GM18909 (cell line): ENCODE measurements around the gene C10orf95.

Experiments
- ATAC-seq: cut with Tn5 transposase; IDR thresholded peaks from one replicate; pipeline ENCODE4 v1.9.1; 2021; ENCODE audit warnings: mild to moderate bottlenecking; ENCODE audit not compliant: unreplicated experiment, poor library complexity

The C10orf95 gene

DNA sequence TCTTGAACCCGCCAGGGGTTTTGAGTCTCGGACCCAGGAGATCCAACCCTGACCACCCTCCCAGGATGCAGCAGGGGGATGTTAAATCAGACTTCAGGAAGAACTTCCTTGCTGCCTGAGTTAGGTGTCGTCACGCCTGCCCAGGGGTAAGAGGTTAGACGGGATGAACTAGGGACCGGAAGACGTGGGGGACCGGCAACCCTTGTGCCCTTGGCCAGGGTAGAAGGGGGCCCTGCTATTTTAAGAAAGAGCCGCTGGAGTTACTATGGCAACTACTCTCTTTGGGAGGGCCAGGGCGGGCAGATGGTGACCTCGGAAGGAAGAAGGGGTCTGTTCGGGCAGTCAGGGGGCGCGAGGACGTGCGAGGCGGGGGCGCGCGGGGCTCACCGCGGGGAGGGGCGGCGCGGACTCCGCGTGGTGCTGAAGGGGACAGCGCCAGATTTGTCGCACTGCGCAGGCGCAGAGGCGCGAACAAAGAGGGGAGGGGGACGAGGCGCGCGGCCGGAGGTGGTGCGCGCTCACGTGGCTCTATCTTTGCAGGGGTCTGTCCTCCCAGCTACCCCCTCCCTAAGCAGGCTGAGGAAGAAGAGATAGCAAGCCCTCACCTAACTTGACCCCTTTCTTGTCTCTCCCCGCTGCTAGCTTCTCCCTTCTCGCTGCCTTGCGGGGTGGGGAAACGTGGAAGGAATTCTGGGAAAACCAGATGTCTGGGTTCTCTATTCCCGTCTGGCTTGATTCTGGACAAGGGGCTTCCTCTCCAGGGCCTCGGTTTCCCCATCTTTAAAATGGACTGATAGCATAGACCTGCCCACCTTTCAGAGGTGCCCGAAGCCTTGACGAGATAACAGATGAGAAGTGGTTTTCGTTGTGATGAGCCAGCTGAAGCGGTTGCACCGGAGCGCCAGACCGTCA is 31.8 kb downstream of the C10orf95 start:
- ATAC-seq = no peak

DNA sequence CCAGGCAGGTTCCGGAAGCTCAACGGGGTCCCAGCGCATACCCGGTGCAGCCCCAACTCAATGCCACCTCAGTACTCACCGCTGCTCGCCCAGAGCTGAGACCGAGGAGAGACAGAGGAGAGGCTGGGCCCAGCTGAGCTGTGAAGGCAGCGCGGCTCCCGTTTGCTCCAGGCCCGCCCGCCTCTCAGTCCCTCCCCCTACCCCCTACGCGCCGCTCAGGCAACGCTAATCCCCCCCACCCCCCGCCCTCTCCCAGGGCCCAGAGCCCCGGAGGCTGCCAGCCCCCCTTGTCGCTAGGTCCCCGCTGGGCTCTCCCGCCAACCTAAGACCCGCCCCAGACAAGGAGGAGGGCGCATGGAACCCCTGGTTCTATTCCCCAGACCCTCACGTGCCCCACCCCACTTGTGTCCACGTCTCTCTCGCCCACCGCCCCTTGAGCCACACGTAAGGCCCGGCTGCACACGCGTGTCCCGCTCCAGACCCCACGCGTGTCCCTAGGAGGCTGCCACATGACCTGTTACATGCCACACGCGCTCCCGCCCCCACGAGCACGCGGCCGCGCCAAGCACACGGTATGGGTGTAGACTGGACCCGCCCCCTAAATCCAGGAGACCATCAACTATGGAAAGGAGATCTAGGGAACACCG is 32.6 kb downstream of the C10orf95 start, which contains the start of gene PSD:
Gene PSD (minus strand): TSS at position 164 of the 647 bp plus-strand sequence. CDS start 1,747 bp downstream, outside the sequence.
- no peak for ATAC-seq

DNA sequence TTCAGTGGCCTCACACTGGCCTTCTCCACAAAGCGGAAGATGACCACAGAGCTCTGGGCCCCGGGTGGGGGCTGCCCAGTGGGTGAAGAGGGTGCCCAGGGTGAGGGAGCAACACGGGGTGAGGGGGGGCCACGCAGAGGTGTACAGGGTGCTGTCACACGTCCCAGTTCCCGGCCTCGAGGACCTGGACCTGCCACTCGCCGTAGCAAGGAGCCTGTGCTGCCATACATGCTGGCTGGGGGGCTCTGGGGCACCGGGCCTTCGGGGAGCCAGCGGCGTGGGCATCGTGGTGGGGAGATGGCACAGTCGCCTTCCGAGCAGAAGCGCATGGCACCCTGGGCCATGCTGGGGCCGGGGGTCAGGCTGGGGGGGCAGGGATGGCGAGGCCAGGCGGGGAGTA is 34.6 kb downstream of the C10orf95 start:
- ATAC-seq = no peak

DNA sequence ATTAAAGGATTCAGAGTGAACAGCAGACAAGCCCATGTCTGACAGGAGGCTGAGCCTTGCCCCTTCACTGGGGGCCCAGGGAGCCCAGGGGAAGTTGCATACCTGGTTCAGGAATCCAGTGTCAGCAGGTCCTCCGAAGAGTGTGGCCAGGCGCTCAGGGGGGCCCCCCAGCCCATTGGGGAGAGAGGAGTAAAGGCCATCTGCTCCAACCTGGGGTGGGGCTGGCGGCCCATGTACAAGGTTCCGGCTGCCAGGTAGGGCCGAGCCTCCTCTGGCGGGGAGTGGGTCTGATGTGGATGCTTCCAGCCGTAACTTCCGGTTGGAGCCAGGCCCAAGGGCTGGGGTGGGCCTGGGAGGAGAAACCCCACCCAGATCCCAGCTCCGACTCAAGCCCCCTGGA is 35.1 kb downstream of the C10orf95 start:
- ATAC-seq = no peak

DNA sequence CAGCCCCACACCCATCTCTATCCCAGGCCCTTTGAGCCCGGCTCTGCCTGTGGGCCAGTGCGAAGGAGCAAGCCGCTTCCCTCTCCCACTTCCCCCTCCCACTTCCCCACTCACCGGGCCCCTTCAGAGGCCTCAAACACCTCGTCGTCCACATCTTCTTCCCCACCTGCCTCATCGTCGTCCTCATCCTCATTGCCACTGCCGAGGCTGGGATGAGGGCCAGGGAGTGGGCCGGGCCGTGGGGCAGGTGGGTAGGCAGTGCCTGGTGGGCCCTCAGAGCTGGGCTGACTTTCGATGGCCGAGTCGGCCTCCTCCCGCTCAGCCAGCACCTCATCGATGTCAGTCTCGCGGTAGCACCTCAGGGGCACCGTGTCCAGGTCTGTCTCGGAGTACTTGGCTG is 36.6 kb downstream of the C10orf95 start:
- no peak for ATAC-seq

DNA sequence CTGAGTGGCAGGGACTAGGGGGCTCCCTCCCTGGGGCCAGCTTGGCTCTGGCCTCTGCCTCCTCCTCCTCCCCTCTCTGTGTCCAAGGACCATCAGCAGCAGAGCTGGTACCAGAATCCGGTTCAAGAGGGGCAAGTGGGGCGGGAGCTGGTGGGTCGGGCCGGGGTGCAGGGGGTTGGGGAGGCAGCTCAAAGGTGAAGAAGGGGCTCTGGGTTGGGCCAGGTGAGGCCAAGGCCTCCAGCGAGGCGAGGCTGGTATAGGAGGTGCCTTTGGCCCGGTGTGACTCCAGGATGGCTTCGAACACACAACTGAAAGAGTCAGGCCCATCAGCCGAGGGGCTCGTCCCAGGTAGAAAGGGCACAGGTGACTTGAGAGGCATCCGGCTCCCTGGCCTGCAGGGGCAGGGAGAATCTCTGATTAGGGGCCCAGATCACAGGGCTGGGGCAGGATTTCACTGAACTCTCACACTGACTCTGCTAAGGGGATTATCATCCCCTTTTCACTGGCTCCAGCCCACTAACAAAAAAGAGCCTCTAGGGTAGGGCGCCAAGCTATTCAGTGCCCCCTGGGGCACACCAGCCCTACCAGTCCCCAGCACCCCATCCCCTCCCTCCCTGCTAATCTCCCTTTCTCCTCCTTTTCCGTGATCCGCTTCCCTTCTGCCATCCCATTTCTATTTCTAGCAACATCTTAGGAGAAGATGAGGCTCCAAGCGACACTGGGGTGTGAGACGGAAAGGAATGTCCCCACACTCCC is 37.4 kb downstream of the C10orf95 start:
- ATAC-seq = no peak

DNA sequence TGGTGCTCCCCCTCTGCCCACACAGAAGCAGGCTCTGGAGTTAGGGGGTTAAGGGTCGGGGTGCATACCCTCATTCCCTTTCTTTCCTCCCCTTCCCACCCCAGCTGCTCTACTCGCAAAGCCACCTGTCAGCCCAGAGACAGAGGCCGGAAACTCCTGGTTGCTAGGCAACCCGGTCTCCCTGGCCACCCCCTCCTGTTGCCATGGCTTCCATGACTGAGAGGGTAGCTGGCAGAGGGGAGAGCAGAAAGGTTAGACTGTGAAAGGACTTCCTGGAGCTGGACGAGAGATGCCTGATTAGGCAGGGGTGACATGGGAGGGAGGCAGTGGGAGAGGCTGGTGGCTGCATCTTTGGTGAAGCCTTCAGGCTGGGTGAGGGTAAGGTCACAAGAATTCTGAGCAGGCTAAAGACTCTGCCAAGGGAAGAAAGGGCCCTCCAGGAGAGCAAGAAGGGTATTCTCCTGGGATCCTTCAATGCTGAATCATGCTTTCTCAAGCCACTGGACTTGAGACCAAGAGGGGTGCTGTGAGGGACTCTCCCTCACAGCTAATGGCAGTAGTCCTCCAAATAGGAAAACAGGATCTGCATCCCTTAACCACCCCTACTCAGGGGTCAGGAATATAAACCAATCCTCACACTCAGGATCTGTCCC is 38.2 kb downstream of the C10orf95 start:
- ATAC-seq = no peak

DNA sequence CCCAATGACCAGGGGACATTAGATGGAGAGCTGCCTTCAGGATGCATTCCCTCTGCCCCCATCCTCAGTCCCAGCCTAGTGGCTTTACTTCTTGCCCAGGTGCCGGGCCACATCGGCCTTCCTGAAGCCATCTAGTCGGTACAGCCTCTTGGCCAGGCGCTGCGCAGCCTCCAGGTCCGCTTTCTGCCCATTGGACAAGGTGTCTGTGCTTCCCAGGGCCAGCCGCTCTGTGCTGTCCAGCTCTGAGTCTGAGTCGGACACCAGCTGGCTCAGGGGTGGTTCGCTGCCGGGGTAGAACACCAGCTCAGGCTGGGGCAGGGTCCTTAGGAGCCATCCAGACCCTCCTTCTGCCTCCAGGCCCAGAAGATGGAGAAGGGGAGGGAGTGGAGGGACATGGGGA is 39.0 kb downstream of the C10orf95 start:
- no peak for ATAC-seq

DNA sequence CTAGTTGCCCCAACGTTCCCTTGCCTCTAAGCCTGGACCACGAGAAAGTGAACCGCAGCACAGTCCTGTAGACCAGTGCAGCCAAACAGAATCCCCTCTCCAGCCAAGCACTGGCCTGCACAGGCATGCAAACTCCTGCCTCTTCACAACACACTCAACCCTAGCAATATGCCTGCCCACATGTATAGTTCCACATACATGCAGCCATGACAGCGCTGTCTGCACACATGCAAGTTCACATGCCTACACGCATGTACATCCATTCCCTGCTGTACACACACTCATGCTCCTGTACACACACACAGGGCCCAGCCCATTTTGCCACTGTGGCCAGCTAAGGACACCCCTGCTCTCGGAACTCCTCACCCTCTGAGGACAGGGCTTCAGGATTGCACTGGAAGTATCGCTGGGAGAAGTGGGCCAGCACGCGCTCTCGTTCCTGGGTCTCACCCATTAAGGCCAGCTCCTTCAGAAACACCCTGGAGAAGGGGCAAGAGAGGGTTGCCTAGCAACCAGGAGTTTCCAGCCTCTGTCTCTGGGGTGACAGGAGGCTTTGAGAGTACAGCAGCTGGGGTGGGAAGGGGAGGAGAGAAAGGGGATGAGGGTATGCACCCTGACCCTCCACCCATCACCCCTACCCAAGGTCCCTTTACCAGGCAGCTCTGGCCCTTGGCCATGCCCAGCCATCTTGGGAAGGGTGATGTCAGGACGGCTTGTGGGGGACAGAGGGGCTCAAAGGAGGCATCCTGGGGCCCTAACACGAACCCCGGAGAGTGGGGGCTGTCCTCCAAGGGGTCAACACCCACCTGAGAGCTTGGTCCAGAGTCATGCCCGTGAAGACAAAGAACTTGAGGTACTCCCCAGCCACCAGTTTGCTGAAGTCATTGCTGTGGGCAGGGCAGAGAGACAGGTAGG is 39.7 kb downstream of the C10orf95 start:
- no peak for ATAC-seq

DNA sequence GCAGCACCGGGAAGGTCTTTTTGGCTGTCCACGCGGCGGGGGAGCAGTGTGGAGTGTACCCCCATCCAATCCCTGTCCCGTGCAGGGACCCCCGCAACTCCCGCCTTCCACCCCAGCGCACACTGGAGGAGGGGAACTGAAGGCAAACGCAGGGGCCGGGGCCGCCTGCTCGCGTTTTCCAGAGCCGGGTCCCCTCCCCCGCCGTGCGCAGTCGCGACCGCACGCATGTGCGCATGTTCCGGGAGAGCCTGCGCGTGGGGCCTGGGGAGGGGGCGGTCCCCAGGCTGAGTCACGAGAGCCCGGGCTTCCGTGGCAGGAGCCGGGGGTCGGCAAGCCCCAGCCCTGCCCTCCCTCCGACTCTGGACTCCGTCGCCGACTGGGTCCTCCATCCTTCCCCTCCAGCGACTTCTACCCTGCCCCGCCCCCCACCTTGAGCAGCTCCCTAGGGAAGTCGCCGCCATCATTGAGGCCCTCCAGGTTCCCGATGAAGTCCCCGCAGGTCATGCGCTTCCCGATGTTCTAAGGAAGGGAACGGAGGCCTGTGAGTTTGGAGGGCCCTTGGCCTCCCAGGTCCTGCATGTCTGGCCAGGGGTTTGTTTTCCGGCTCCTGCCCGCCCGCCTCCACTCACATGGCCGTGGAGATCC is 40.8 kb downstream of the C10orf95 start:
- no peak for ATAC-seq

DNA sequence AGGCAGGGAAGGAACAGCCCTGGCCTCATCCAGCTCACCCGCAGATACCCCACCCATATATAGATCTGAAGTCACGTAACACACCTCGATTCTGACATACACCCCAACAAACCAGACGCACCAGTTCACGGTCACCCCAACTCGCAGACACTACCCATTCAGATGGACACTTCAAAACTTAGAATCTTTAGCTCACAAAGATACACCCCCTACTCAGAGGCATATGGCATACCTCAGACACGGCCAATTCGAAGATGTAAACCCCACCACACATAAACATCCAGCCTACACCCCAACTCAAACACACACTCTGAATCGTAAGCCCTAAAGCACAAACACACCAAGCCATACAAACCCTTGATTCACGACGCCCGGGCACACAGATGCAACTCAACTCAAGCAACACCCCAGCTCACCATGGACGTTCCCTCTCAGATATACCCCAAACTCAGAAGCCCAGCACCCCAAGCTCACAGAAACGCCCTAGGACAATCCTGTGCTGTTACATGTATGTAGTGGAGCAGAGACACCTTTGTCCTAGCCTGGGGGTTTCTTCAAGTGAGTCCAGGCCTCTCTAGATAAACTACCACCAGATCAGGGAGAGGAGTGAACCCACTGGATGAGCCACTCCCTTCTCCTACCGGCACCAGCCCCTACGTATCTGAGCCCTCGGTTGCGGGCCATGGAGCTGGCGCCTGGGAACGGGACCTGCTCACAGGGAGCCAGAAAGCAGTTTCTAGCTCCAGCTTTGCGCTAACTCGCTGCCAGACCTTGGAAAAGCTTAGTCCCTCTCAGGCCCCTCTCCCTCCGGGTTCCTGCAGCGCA is 41.5 kb downstream of the C10orf95 start:
- no peak for ATAC-seq

DNA sequence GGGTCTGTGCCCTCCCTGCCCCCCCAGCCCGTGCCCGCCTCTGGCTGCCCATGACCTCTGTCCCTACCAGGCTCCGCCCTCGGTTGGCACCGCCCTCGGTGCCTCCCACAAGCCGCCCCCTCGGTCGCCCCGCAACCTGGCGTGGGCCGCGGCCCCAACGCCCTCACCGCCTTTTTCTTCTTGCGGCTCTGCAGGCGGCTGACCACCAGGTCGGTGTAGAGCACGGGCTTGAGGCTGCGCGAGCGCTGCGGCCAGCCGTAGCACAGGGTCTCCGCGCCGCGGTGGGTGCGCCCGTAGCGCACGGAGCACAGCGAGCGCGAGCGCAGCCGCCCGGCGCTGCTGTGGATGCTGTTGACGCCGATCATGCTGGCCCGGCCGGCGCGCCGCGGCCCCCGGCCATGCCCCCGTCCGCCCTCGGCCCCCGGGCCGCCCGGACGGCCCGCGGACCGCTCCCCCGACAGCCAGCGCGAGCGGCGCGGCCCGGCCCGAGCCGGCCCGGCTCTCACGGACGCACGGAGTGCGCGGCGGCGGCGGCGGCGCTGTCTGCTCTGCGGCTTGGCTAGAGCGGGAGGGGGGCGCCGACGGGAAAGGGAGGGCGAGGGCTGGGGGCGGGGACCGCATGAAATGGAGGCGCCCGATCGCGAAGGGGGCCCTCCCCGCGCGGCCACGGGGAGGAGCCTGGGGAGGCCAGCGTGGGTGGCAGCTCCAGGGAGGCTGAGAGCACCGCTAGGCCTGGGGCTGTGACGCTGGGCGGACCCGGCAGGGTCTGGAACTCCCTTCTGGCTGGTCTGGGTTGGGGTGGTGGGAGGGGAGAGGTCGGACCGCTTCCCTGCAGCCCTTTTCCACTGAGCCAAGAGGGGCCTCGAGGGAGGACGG is 42.4 kb downstream of the C10orf95 start:
- no peak for ATAC-seq

DNA sequence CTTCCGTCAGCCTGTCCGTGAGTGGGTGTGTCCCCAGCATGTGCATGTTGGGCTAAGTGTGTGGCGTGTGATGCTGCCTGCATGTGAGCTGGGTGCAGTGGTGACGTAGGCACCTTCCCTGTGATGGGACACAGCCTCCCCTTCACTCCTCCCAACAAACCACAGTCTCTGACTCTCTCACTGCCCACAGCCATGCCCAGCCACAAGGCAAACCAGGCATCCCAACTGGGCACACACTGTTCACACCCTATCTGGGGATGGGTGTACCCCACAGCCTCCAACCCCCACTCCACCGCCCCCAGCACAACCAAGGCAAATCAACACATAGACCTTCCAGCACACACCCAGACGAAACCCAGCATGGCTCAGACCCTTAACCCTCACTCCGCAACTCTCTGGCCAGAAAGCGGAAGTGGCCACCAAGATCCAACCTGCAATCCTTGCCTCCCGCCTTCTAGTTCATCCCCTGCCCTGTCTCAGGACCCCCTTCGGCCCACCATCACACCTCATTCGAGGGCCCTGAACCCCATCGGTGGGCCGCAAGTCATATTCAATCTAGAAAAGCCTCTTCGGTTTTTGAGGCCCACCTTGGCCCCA is 43.1 kb downstream of the C10orf95 start:
- no peak for ATAC-seq

DNA sequence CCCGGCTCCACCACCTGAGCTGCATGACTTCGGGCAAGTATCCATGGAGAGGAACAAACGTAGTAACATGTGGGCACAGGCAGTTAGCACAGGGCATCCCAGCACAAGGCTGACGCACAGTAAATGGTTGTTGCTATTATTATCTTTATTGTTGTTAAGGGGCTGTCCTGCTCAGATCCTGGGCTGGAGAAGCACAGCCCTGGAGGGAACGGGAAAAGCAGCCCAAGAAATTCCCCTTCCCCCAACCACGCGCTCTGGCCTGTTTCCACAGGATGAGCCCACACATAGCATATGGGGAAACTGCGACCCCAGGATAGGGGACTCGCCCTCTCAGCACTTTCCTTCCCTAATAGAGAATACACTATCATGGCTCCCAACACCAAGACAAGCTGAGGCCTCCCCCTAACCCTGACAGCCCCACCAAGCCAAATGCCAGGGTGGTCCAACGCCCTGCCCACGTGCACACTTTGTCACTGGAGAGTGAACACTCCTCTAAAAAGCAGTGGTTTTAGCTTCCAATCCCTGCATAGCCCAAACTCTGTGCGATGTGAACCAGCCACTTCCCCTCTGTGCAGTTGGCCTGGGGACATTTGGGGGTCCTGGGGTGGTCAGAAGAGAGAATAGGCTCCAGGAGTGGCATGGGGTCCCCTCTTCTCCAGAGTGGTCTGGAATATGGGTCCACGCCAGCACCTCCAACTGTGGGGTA is 43.8 kb downstream of the C10orf95 start:
- ATAC-seq = no peak

DNA sequence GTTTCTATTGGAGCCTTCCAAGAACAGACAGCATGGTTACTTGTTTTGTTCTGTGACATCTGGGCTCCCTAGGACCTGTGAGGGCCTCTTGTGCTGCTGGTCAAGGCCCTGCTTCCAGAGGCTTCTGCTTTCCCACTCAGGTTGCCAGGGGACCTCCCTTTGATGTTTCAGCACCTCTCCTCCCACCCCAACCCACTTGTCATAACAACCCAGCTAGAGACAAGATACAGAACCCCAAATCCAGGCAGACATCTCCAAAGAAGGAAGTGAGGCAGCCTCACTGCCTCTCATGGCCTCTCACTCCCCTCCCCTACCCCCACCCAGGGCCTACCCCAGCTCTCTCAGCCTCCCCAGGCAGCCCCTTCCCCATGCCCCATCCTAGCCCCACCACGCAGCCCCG is 44.5 kb downstream of the C10orf95 start:
- ATAC-seq = no peak

DNA sequence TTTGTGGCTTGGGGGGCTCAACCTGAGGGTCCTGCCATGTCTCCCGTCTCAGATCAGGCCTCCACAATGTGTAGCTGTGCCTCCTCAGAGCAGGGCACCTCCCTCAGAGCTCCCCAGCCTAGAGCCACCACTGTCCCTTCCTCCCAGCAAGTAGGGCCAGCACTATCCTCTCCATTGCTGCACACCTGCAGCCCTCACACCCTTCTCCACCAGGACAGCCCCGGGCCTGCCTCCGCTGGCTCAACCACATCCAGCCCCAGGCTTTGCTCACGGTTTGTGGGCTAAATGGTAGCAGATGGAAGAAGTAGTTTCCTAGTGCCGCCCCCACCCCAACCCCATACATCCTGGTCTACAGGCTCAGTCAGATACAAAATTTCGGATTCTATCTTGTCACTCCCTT is 45.7 kb downstream of the C10orf95 start:
- ATAC-seq = no peak
